HG03469 (cell line): ENCODE results near the gene PGM5.
"Not testable (repeated sequence)": the region's sequence is repeated elsewhere in the genome, so short reads cannot be mapped to it uniquely, and the experiment has no call there.

Source experiments
- ATAC-seq: cut with Tn5 transposase; IDR thresholded peaks from one replicate; pipeline ENCODE4 v1.9.1; 2021; ENCODE audit warnings: mild to moderate bottlenecking, moderate library complexity, moderate number of reproducible peaks; ENCODE audit not compliant: unreplicated experiment

PGM5 gene

DNA sequence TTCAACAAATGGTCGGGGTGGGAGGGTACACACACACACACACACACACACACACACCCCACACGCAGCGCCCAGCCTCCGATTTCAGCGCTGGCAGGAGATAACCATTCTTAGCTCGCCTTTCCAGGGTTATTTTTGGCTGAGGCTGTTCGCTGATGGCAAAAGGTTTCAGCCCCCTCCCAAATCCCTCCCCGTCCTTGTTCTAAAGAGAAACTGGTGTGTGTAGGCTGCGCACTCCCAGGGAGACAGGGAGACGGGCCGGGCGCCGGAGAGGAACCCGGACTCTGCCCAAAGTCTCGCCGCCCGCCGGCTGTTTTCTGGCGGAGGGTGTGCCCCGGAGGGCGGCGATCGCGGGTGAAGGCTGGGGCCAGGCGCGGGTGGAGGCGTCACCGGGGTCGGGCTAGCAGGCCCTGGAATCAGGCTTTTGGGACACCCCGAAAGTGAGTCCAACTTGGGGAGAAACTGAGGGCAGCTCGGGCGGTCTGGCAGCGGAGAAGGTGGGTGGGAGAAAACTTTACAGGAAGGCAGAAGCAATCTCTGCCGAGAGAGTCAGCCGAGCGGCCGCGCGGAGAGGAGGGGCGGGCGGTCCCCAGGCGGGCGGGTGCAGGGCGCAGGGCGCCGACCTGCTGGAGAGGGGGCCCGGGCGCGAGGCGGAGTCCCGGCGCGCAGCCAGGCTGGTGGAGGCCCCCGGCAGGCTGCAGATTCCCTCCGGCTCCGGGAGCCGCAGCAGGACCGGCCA lies at the start of gene PGM5:
Gene PGM5 (plus strand): TSS at position 232 of the 739 bp plus-strand sequence. CDS start 517 bp downstream, outside the sequence.
- not testable (repeated sequence) for ATAC-seq

GRCh38 chr9:68307127-68307526 lies 49.3 kb upstream of the PGM5 start:
- ATAC-seq: not testable (repeated sequence)

GRCh38 chr9:68307654-68308053 lies 48.8 kb upstream of the PGM5 start:
- ATAC-seq: not testable (repeated sequence)

- ATAC-seq: not testable (repeated sequence)
Observed at GRCh38 chr9:68311208-68311607, 45.2 kb upstream of the PGM5 start.

DNA sequence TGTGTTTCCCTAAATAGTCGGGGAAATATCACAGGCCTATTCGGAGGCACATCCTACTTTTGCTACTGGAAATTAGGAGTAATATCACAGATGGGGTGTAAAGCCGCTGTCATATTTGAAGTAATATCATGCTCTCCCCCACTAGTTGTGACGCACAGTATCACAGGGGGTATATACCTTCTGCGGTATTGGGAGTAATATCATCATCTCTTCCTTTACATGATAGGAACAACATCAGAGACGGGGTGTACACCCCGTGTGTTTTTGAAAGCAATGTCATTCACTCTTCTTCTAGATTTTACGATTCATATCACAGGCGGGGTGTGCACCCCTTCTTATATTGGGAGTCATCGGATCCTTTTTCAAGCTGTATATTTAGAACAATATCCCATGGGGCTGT lies 38.2 kb upstream of the PGM5 start:
- not testable (repeated sequence) for ATAC-seq

GRCh38 chr9:68323749-68324148 lies 32.7 kb upstream of the PGM5 start:
- ATAC-seq: not testable (repeated sequence)

- ATAC-seq: not testable (repeated sequence)
Observed at GRCh38 chr9:68324518-68324917, 31.9 kb upstream of the PGM5 start.

GRCh38 chr9:68329106-68329505 lies 27.3 kb upstream of the PGM5 start:
- ATAC-seq: not testable (repeated sequence)

- ATAC-seq: not testable (repeated sequence)
Observed at GRCh38 chr9:68330531-68331173, 25.8 kb upstream of the PGM5 start.

DNA sequence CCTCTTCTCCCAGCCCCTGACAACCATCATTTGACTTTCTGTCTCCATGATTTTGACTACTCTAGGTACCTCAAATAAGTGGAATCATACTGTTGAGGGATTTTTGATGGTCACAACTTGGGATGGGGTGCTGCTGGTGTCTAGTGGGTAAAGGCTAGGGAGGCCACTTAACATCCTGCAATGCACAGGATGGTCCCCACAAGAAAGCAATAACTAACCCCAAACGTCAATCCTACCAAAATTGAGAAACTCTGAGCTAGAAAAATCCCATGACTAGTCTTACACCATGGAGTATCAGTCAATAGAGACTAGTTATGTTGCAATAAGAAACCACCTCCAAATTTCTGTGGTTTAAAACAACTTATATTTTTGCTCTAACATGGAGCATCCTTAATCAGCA lies 24.3 kb upstream of the PGM5 start:
- not testable (repeated sequence) for ATAC-seq

DNA sequence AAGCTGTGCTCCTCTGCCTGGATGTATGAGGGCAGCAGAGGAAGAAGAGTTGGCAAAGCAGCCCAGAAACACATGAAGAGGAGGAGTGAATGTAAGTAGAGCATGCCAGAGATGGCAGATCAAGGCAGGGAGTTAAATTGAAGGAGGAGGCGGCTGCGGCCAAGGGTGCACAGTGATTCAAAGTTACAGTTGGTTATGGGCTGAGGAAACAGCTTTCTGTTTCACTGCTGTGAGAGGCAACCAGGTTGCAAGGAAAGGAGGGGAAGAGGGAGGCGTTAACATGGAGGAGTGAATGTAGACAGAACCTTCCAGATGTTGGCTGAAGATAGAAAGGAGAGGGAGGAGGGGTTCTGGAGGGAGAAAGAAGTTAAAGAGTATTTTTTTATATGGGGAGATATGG lies 20.5 kb upstream of the PGM5 start:
- ATAC-seq: not testable (repeated sequence)

GRCh38 chr9:68336639-68337339 lies 19.6 kb upstream of the PGM5 start:
- ATAC-seq: not testable (repeated sequence)

GRCh38 chr9:68338000-68338399 lies 18.4 kb upstream of the PGM5 start:
- ATAC-seq: not testable (repeated sequence)

DNA sequence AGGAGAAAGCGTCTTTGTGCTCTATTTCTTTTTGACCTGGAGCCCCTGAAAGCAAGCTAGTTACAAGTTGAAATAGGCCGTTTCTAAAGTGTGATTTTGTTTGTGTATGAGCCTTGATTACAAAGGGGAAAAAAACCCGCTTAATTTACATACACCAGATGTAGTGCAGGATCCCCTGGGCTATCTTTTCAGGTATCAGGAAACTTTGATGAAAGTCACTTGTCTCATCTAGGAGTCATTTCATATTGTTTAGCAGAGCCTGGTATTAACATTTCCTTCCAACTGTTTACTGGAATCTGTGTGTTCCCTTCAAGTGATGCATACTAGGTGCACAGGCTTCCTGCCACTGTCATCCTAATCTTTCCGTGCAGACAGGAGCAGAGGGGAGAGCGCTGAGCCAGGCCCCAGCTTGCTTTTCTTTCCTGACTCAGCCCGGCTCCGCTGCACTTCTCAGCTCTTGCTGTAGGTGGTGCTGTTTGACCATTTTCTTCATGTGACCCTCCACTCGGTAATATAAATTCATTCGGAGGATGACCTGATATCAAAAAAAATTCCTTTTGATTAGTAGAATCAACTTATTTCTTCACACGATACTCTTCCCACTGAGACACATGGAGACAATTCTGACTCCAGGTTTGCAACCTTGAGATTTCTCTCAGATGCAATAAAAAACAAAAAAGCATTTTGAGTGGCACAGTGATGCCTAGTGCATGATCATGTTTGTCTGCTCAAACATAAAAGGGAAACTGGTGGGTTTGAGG lies 14.0 kb upstream of the PGM5 start:
- not testable (repeated sequence) for ATAC-seq

DNA sequence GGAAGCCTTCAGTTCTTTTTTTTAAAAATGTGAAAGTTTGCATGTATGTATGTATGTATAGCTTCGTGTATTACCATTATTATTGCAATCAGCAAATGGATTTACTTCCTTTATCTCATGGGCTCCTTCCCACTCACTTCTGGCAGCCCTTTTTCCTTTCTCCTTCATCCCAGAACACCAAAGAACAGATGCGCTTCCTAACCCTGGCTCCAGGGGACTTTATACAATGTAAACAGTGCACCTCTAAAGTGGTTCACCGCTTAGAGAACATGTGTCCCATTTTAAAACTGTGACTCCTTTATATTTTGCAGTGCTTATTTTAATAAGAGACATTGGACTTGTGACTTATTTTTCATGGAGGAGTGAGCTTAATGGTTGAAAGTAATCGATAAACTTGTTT lies 13.2 kb upstream of the PGM5 start:
- not testable (repeated sequence) for ATAC-seq

- not testable (repeated sequence) for ATAC-seq
Observed at GRCh38 chr9:68343992-68344391, 12.4 kb upstream of the PGM5 start.

DNA sequence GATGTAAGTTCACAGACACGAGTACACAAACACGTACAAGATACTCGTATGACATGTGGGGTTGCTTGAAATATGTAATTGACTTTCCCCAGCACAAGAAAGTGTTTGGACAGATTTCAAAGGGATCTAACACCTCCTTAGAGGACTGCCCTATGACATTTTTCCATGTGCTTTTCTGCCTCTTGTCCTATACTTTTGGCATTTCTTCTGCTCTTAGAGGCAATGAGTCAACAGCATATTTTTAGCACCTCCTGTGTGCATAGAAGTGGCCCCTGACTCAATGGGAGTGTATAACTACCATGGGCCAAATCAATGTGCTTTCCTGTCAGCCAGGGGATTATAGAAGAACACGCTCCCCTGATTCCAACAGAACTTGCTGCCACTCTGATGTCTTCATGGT lies 4.7 kb upstream of the PGM5 start:
- ATAC-seq: not testable (repeated sequence)

GRCh38 chr9:68355993-68356379 lies 425 bp upstream of the PGM5 start:
- not testable (repeated sequence) for ATAC-seq

- not testable (repeated sequence) for ATAC-seq
Observed at GRCh38 chr9:68357119-68357714, 806 bp downstream of the PGM5 start.

DNA sequence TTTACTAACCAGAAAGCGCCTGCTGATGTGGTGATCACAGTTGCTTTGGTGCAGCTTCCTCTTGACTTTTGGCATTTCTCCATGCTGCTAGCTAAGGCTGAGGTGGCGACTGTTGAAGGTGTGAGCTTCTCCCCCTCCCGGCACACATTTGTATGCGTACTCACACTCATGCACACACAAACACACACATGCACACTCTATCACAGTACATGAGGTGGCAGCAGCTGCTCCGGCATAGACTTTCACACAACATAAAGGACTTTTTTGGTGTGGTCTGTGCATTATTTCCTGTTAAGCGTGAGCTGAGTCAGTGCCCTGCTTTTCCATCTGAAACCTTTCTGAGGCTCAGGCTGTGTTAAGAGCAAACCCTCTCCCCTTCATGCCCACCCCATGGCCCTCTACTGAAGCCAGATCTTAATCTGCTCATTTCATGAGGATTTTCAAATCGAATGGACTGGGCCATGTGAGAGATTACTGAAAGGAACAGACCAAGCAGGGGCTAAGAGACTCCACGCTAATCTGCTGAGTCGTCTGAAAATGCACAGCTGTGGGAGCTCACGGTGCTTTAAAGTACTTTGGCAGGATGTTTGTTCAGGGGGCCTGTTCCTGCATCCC lies 10.6 kb downstream of the PGM5 start:
- ATAC-seq: peak; percentile 38
